Activated T-helper 1 cell treated with anti-CD3 and anti-CD28 coated beads, Interleukin-12 subunit alpha, Interleukin-12 subunit beta, Interleukin-2, Interleukin-4 antibody, amounts not matched to agents 30 ng/mL and 10 ng/mL and 1 ng/mL, durations not matched to agents 14 hours and 24 hours and 36 hours (primary cell): Measurements from ENCODE around the gene RHBDL1. TPM values are rescaled to one million over a fixed set of nuclear protein-coding genes. Genes with fewer than 3 reads are reported as not detected.

Experiments
- DNase-seq: peaks from one replicate; pipeline ENCODE4 v3.0.0; 2021; ENCODE audit warnings: low spot score
- H3K27ac Mint-ChIP-seq: one replicate; pipeline ENCODE4 v1.8.0; 2021; ENCODE audit warnings: mild to moderate bottlenecking, mixed read lengths
- H3K27me3 Mint-ChIP-seq: one replicate; pipeline ENCODE4 v1.8.0; 2022; ENCODE audit warnings: mild to moderate bottlenecking, moderate library complexity, mixed read lengths; ENCODE audit not compliant: insufficient read depth
- H3K36me3 Mint-ChIP-seq: one replicate; pipeline ENCODE4 v1.8.0; 2021; ENCODE audit warnings: low read depth, mixed read lengths
- H3K4me1 Mint-ChIP-seq: one replicate; pipeline ENCODE4 v1.8.0; 2021; ENCODE audit warnings: low read depth, mixed read lengths
- H3K4me3 Mint-ChIP-seq: one replicate; pipeline ENCODE4 v1.8.0; 2021; ENCODE audit warnings: mild to moderate bottlenecking, moderate library complexity, mixed read lengths
- H3K9me3 Mint-ChIP-seq: one replicate; pipeline ENCODE4 v1.8.0; 2021; ENCODE audit warnings: mixed read lengths
- intact Hi-C: fragments of 100-400 bp; cut with micrococcal nuclease; formaldehyde crosslinking; loops from one replicate; pipeline ENCODE4 v1.15.1; 2024
- total RNA-seq: library from RNA; stranded (reverse); gene quantifications from 2 replicates; pipeline ENCODE4 v1.2.3, GENCODE V29; 2022

Gene RHBDL1
- total RNA-seq, 1 donor from 2014 or later, result 1.1 TPM

DNA sequence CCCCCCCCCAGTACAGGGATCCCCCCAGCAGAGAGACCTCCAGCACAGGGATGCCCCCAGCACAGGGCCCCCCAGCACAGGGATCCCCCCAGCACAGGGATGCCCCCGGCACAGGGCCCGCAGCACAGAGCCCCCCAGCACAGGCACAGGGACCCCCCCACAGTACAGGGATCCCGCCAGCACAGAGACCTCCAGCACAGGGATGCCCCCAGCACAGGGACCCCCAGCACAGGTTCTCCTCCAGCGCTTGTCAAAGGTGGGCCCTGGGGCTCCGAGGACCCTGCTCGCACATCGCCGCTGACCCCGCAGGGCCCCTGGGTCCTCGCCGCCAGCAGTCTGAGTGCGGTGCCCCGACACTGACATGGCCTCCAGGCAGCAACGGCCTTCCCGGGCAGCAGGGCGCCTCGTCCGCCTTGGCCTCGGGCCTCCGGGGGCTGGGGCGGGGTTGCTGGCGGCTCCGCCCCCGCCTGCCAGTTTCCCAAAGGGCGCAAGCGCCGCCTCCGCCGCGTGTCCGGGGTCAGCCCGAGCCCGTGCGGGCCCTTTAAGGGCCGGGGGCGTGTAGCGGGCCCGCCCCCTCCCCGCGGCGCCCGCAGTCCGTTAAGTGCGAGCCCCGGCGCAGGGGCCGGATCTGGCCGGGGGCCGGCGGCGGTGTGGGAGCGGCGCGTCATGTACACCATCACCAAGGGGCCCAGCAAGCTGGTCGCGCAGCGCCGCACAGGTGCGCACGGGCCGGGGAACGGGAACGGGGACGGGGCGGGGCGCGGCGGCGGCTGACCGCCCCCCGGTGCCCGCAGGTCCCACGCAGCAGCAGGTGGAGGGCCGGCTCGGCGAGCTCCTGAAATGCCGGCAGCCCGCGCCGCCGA lies 33.9 kb upstream of the RHBDL1 start, which contains the start of gene MCRIP2:
MCRIP2 (plus strand) TSS at position 503 of the 863 bp plus-strand sequence; CDS start at position 667, 164 bp downstream.
- Mint-ChIP-seq H3K4me1 (peaks cover 3% of the 10 kb centered on the region), H3K9me3 (no peaks in the 10 kb centered on the region), H3K27me3 (no peaks in the 10 kb centered on the region), H3K27ac (no peak within 1 kb of the TSS), H3K4me3 (peak within 1 kb of the TSS; percentile 76), H3K36me3 (peaks cover 2% of the 10 kb centered on the region)
- DNase-seq, result peak; percentile 80
- intact Hi-C loops, result loop anchor here (1.0 kb wide), 2 partner anchors 8 to 19 kb away; partner anchors contain the start of gene WDR90

DNA sequence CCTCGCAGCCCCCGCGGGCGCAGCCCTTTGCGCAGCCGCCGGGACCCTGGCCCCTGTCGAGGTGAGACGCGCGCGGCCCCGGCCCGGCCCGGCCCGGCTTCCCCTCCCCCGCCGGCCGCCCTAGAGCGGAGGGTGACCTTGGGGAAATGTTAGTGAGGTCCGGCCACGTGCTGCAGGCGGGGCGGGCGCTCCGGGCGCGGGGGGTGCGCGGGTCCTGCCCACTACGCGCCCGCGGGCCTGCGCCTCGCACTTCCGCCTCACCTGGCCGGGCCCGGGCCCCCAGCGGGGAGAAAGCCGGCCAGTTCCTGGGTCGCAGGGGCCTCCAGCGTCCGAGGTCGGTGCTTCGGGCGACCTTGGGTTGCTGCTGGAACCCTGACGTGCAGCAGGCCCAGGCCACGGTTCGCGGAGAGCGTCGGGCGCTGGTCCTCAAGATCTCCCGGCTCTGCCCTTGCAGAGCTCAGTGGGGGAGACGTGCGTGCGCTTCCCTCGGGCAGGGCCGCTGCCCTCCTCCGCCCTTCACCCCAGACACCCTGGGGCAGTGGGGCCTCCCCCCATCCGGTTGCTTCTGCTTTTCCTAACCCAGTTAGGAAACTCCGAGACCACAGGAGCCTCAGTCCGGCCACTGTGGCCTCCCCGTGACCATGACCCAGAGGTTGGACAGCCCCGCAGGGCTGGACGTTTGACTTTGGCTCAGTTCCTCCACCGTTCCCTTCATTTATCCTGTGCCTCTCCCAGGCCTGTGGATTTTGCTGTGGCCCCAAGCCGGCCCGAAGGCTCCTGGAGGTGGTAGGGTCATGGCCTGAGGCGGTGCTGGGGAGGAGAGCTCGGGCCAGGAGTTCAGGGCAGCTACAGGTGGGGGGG lies 33.1 kb upstream of the RHBDL1 start:
- intact Hi-C loops, result no loop called here
- Mint-ChIP-seq H3K9me3 (no peaks in the 10 kb centered on the region), H3K36me3 (peaks cover 2% of the 10 kb centered on the region), H3K4me3 (peak overlapping the region; percentile 76), H3K4me1 (no peaks in the 10 kb centered on the region), H3K27ac (no peak overlapping the region), H3K27me3 (no peaks in the 10 kb centered on the region)
- no peak for DNase-seq

DNA sequence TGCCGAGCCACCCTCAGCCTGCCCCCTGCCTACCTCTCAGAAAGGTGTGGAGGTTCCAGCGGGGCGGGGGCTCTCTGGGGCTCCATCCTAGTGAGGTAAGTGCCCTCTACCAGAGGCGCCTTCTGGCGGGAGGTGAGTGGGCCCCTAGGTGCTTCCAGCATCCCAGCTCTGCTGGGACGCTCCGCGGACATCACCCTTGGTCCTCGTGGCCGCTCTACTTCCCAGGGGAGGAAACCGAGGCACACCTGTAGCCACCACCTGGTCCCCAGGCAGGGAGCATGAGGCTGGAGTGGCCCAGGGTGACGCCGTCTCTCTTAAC lies 32.5 kb upstream of the RHBDL1 start:
- no peaks in the 10 kb centered on the region for H3K9me3 Mint-ChIP-seq
- DNase-seq, result no peak
- peak overlapping the region; percentile 76 for H3K4me3 Mint-ChIP-seq
- peaks cover 2% of the 10 kb centered on the region for H3K36me3 Mint-ChIP-seq
- H3K27me3 Mint-ChIP-seq, result no peaks in the 10 kb centered on the region
- no peaks in the 10 kb centered on the region for H3K4me1 Mint-ChIP-seq
- no peak overlapping the region for H3K27ac Mint-ChIP-seq
- intact Hi-C loops, result no loop called here

DNA sequence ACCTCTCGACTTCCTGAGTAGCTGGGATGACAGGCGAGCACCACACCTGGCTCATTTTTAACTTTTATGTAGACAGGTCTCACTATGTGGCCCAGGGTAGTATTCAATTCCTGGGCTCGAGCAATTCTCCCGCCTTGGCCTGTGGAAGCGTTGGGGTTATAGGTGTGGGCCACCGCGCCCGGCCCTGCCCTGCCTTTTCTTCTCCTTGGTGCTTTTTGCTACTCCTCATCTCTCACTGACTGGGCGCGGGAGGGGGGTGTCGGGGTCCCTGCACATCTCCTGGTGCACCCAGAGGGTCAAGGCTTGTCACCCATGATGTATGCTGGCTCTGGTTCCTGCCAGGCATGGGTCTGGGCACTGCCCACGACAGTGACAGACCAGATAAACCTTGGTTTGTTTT lies 30.9 kb upstream of the RHBDL1 start:
- no peak overlapping the region for H3K27ac Mint-ChIP-seq
- intact Hi-C loops, result no loop called here

DNA sequence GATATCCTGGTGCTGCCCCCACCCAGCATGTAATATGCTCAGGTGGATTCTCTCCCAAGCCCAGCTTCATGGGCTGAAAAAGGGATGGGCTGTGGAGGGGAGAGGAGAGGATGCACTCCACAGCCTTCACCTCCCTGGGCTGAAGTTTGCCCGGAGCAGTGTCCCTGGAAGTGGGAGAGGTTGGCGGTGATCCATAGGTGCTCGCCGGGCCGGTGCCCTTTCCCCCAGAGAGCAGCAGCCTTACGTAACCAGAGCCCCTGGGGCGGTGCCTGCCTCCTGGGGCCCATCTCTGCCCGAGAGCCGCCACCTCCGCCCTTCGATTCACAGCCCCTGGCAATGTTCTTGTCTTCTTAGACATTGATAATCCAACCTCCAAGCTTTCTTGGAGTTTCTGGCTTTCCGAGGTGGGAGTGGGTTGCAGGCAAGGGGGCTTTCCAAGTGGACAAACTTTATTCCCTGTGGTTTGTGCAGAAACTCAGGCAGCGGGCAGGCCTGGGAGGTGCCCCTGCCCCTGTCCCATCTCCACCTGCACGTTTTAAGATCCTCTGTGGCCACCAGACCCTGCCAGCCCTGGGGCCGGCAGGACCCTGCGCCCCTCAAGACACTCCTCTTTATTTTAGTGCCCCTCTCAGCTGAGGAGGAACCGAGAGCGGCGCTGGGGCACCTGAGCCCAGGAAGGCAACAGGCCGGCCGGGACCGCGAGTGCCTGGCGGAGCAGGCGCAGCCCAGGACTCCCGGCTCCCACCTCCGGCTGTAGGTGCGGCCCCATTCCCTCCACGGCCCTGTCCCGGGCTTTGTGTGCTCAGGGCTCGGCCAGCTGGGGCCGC lies 29.4 kb upstream of the RHBDL1 start:
- no peaks in the 10 kb centered on the region for H3K4me1 Mint-ChIP-seq
- intact Hi-C loops, result no loop called here
- H3K9me3 Mint-ChIP-seq, result no peaks in the 10 kb centered on the region
- no peak overlapping the region for H3K4me3 Mint-ChIP-seq
- DNase-seq, result no peak
- peaks cover 2% of the 10 kb centered on the region for H3K36me3 Mint-ChIP-seq
- H3K27ac Mint-ChIP-seq, result no peak overlapping the region
- no peaks in the 10 kb centered on the region for H3K27me3 Mint-ChIP-seq

More for the DNA sequence above, 30.9 kb upstream of the RHBDL1 start:
- H3K9me3 Mint-ChIP-seq, result no peaks in the 10 kb centered on the region
- H3K4me1 Mint-ChIP-seq, result no peaks in the 10 kb centered on the region
- H3K4me3 Mint-ChIP-seq, result peak overlapping the region; percentile 76
- H3K36me3 Mint-ChIP-seq, result peaks cover 2% of the 10 kb centered on the region
- no peak for DNase-seq
- no peaks in the 10 kb centered on the region for H3K27me3 Mint-ChIP-seq

DNA sequence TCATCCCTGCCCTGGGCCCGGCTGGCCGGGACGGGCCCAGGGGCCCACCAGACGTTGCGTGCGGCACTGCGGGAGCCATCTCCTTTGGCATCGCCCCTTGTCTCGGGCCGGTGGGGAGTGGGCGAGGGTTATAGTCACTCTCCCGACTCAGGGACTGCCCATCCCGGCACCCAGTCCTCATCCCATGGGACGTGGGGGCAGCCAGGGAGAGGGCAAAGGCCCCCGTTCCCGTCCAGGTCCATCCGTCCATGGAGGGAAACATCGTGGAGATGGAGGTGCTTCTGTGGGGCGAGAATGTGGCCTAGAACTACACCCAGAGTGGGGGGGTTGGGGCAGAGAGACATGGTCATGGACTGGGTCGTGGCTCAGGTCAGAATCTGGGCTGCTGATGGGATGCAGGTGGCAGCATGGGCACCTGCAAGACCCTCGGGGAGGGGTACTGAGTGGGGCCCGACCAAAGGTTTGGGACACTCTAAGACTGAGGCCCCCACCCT lies 28.7 kb upstream of the RHBDL1 start:
- no peak overlapping the region for H3K4me3 Mint-ChIP-seq
- intact Hi-C loops, result no loop called here
- no peaks in the 10 kb centered on the region for H3K27me3 Mint-ChIP-seq
- DNase-seq, result no peak
- H3K27ac Mint-ChIP-seq, result no peak overlapping the region
- no peaks in the 10 kb centered on the region for H3K9me3 Mint-ChIP-seq
- H3K36me3 Mint-ChIP-seq, result peaks cover 2% of the 10 kb centered on the region
- H3K4me1 Mint-ChIP-seq, result no peaks in the 10 kb centered on the region

DNA sequence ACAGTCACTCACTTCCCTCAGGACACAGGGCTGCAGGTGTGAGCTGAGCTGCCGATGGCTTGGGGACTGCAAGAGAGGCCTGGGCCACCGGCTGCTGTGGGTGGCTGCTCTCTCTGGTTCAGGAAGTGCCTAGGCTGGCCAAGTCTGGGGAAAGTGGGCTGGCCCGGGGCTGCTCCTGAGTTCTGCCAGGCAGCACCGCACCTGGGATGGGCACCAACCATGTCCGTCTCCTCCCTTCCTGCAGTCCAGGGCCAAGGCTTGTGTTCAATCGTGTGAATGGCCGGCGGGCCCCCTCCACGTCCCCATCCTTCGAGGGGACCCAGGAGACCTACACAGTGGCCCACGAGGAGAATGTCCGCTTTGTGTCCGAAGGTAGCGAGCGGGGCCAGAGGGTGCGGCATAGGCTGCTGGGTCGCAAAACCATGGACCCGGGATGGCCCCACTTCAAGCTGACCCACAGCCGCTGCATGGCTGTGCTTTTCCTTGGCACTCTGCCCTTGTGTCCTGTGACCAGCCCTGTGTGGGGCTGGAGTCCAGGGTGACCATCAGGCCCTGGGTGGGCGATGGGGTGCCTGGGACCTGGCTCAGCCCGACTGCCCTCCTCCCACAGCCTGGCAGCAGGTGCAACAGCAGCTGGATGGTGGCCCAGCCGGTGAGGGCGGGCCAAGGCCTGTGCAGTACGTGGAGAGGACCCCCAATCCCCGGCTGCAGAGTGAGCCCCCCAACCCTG lies 28.1 kb upstream of the RHBDL1 start:
- Mint-ChIP-seq H3K27ac (no peak overlapping the region), H3K4me1 (no peaks in the 10 kb centered on the region), H3K9me3 (no peaks in the 10 kb centered on the region), H3K4me3 (no peak overlapping the region), H3K36me3 (peaks cover 2% of the 10 kb centered on the region), H3K27me3 (no peaks in the 10 kb centered on the region)
- no peak for DNase-seq
- intact Hi-C loops, result no loop called here

DNA sequence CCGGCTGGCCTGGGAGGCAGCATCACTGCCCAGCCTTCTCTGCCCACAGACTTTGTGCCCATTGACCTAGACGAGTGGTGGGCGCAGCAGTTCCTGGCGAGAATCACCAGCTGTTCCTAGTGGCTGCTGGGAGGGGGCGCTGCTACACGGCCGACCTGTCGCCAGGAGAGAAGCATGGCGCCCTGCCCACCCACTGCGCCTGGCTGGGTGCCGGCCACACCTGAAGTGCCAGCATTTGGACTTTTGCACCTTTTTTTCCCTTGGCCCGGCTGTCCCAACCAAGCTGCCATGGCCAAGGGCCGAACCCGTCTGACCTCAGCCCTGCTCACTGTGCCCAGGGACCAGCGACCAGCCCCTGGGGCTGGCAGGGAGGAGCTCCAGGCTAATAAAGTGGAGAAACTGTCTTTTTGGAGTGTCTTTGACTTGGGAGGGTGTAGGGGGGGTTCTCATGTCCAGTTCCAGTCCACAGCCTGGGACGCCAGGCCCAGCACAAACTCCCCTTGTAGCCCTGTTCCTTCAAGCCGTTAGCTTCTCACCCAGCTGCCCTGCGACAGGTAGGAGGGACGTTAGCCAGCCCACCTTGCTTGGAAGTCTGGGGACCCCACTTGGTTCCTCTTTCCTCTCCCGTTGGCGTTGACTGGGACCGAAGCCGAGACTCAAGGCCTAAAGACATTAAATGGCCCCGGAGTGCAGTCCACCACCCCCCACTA lies 27.2 kb upstream of the RHBDL1 start:
- Mint-ChIP-seq H3K27me3 (no peaks in the 10 kb centered on the region), H3K9me3 (no peaks in the 10 kb centered on the region), H3K4me1 (no peaks in the 10 kb centered on the region), H3K4me3 (peak overlapping the region; percentile 84), H3K27ac (peak overlapping the region; percentile 68), H3K36me3 (peaks cover 2% of the 10 kb centered on the region)
- intact Hi-C loops, result no loop called here
- DNase-seq, result no peak

DNA sequence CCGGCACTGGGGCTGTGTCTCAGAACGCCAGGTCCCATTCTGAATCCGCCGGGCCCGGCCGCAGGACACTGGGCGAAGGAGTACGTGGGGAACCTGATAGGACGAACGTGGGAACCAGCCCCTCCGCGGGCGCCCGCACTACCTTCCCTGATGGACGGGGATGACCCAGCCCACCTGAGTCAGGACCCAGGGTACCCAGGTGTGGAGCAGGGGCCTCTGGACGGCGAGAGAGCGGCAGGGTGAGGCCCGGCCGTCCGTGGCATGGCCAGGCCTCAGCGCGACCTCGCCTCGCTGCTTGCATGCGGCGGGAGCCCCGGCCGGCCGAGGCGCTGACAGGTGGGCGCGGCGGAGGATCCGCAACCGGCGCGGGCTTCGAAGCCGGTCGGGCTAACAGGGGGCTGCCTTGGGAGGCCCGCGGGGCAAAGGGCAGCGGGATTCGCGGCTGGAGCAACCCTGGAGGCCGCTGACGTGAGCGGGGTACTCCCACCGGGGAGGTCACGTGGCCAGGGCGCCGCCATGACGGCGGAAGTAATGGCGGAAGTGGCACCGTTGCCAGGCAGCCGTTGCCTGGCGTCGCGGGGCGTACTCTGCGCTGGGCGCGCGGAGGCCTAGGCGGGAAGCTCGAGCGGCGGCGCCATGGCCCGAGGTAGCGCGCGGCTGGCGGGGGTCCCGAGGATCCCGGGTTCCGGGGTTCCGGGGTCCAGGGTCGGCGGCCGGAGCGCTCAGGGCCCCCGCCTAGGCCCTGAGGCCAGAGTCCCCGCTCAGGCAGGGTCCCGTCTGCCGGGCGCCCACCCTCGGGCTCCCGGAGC lies 26.5 kb upstream of the RHBDL1 start, which contains the start of gene WDR90:
WDR90 (plus strand) TSS at position 585 of the 809 bp plus-strand sequence; CDS start at position 637, 52 bp downstream.
- H3K9me3 Mint-ChIP-seq, result no peaks in the 10 kb centered on the region
- intact Hi-C loops, result loop anchor here (1.0 kb wide), 5 partner anchors 8 to 35 kb away; partner anchors contain the start of genes JMJD8, MCRIP2 and METTL26
- peaks cover 2% of the 10 kb centered on the region for H3K36me3 Mint-ChIP-seq
- H3K27me3 Mint-ChIP-seq, result no peaks in the 10 kb centered on the region
- peak within 1 kb of the TSS; percentile 84 for H3K4me3 Mint-ChIP-seq
- no peaks in the 10 kb centered on the region for H3K4me1 Mint-ChIP-seq
- H3K27ac Mint-ChIP-seq, result peak within 1 kb of the TSS; percentile 68
- peak; percentile 92 for DNase-seq

DNA sequence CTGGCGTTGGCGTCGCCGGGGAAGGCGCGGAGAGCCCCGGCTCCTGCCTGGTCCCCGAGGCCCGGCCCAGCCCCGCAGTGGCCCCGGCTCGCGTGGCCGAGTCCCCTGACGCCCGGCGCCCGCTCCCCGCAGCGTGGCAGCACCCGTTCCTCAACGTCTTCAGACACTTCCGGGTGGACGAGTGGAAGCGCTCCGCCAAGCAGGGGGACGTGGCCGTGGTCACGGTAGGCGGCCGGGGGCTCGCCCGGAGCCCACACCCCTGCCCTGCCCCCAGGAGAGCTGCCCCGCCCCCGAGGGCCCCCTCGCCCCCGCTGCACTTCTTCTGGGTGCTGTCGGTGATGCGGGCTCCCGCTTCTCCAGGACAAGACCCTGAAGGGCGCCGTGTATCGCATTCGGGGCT lies 25.8 kb upstream of the RHBDL1 start:
- Mint-ChIP-seq H3K27me3 (no peaks in the 10 kb centered on the region), H3K9me3 (no peaks in the 10 kb centered on the region), H3K4me1 (no peaks in the 10 kb centered on the region), H3K27ac (peak overlapping the region; percentile 44), H3K4me3 (peak overlapping the region; percentile 77), H3K36me3 (peaks cover under 1% of the 10 kb centered on the region)
- DNase-seq, result no peak
- intact Hi-C loops, result loop anchor here (1.0 kb wide), 5 partner anchors 8 to 35 kb away; partner anchors contain the start of genes JMJD8, MCRIP2 and METTL26

DNA sequence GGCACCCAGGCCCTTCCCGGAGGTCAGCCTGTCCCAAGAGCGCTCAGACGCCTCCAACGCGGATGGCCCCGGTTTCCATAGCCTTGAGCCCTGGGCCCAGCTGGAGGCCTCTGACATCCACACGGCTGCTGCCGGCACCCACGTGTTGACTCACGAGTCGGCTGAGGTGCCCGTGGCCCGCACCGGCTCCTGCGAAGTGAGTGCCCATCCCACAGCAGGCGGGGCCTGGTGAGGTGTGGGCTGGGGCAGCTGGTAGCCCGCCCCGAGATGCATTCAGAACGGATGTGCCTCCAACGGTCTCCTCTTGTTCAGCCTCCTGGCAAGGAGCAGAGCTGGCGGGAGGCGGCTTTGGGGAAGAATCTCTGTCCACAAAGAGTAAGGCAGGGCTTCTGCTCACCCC lies 23.6 kb upstream of the RHBDL1 start:
- Mint-ChIP-seq H3K4me3 (peak overlapping the region; percentile 33), H3K27me3 (no peaks in the 10 kb centered on the region), H3K27ac (no peak overlapping the region), H3K4me1 (no peaks in the 10 kb centered on the region), H3K36me3 (no peaks in the 10 kb centered on the region), H3K9me3 (no peaks in the 10 kb centered on the region)
- intact Hi-C loops, result no loop called here
- no peak for DNase-seq
